ENCODE data around the gene ZNF836.

GRCh38 chr19:52139252-52140031 lies 32.0 kb downstream of the ZNF836 start, which contains the start of gene ZNF616:
- no peak for TF ChIP-seq YY1 (IDR thresholded peaks at IDR 0.05; ENCODE audit: insufficient read depth, insufficient read length)
- no peak for TF ChIP-seq SUZ12 (IDR thresholded peaks at IDR 0.05; ENCODE audit: extremely low read depth, insufficient read depth, insufficient read length)

Measured in NT2/D1 (cell line).